Lung (tissue), 12 donors: ENCODE data around the gene SPRR5. TPM values are rescaled to one million over a fixed set of nuclear protein-coding genes. Genes with fewer than 3 reads are reported as not detected.

Experiments
- ATAC-seq: fragments of 200-7000 bp; cut with Tn5 transposase; one replicate; pipeline ENCODE4 v1.9.1; 2020; ENCODE audit warnings: moderate number of reproducible peaks; ENCODE audit not compliant: insufficient read depth, low FRiP score
- DNase-seq, 3 donors: peaks; one replicate each; pipeline ENCODE4 v3.0.0-alpha.2; 2013 to 2017
- H3K27ac ChIP-seq, 2 donors: one replicate each; pipeline ENCODE4 v1.5.1; 2013; ENCODE audit warnings: mild to moderate bottlenecking in 2 of 2, moderate library complexity in 2 of 2, control low read depth in 1 of 2, inconsistent platforms in 1 of 2, low read depth in 1 of 2, low read length in 1 of 2
- H3K27me3 ChIP-seq, 3 donors: one replicate each; pipeline ENCODE4 v1.5.1; 2013; ENCODE audit warnings: low read length in 2 of 3; ENCODE audit not compliant: control insufficient read depth in 3 of 3, insufficient read depth in 3 of 3
- H3K36me3 ChIP-seq, 4 donors: one replicate each; pipeline ENCODE4 v1.5.1; 2013; ENCODE audit warnings: low read length in 4 of 4, mild to moderate bottlenecking in 1 of 4, moderate library complexity in 1 of 4; ENCODE audit not compliant: control insufficient read depth in 4 of 4, insufficient read depth in 4 of 4
- H3K4me1 ChIP-seq, 5 donors: one replicate each; pipeline ENCODE4 v1.5.1; 2013; ENCODE audit warnings: low read length in 5 of 5, mild to moderate bottlenecking in 2 of 5, moderate library complexity in 1 of 5; ENCODE audit not compliant: control insufficient read depth in 5 of 5, insufficient read depth in 5 of 5
- H3K4me3 ChIP-seq: one replicate; pipeline ENCODE4 v1.5.1; 2013; ENCODE audit warnings: mild to moderate bottlenecking, control low read depth, moderate library complexity
- H3K9ac ChIP-seq, 2 donors: one replicate each; pipeline ENCODE4 v1.5.1; 2013; ENCODE audit warnings: low read length in 2 of 2, control low read depth in 1 of 2; ENCODE audit not compliant: insufficient read depth in 1 of 2
- H3K9me3 ChIP-seq, 4 donors: one replicate each; pipeline ENCODE4 v1.5.1; 2013; ENCODE audit warnings: low read length in 3 of 4, mild to moderate bottlenecking in 1 of 4, moderate library complexity in 1 of 4; ENCODE audit not compliant: control insufficient read depth in 4 of 4, insufficient read depth in 3 of 4
- CTCF ChIP-seq: IDR thresholded peaks from 2 replicates; pipeline ENCODE4 v1.5.1; 2012; ENCODE audit warnings: mild to moderate bottlenecking; ENCODE audit errors: control extremely low read depth, extremely low read depth
- WGBS, 2 donors: extraction: QIAGEN DNeasy Blood & Tissue Kit; methylation state at CpG; one replicate each; pipeline ENCODE4 v1.1.7; 2013; 5-methylcytosine and 5-hydroxymethylcytosine counted together
- polyA plus RNA-seq, 2 donors: library from polyadenylated mRNA; stranded (reverse); fragments of 200-250 nt; gene quantifications; one replicate each; pipeline ENCODE4 v1.2.1, GENCODE V29; 2013
- total RNA-seq, 2 donors: library from RNA; depleted of rRNA in 1 of 2; stranded (reverse); fragments of >200 nt in 1 of 2; gene quantifications; one replicate each; pipeline ENCODE4 v1.2.1, GENCODE V29; 2014 to 2021
- donor health status: control.
- donor health status: control.
- donor health status: Bipolar disorder and iron deficiency.
- donor health status: healthy.
- donor health status: DM: yes; HTN: yes; CAD: no.

SPRR5 gene
- total and polyA plus RNA-seq, 4 donors, result 0.05 TPM; not detected in 3

- H3K27me3 ChIP-seq, result peaks cover 0 to 3% (median 0%) of the 10 kb centered on the region in 3 donors
- no peaks in the 10 kb centered on the region for H3K4me1 ChIP-seq
- H3K4me3 ChIP-seq, result no peak overlapping the region
- no peak overlapping the region for H3K27ac ChIP-seq
- no peak for TF ChIP-seq CTCF
- no peak for DNase-seq
- no peak for ATAC-seq
- H3K9me3 ChIP-seq, result peaks cover 0 to 2% (median 0%) of the 10 kb centered on the region in 4 donors
- no peaks in the 10 kb centered on the region for H3K36me3 ChIP-seq
- H3K9ac ChIP-seq, result no peak overlapping the region
- 73 to 86% methylated on average over 4 of the region's 4 CpGs for WGBS, 2 donors
These were observed 18.8 kb downstream of the SPRR5 start for GRCh38 chr1:152965853-152966252.

GRCh38 chr1:152967201-152967600 lies 20.2 kb downstream of the SPRR5 start:
- no peak overlapping the region for H3K9ac ChIP-seq
- no peak overlapping the region for H3K27ac ChIP-seq
- TF ChIP-seq CTCF, result no peak
- ATAC-seq, result no peak
- WGBS, 2 donors, result 59 to 65% methylated on average over 7 of the region's 7 CpGs
- peaks cover 0 to 6% (median 0%) of the 10 kb centered on the region in 4 donors for H3K9me3 ChIP-seq
- no peak overlapping the region for H3K4me3 ChIP-seq
- DNase-seq, result no peak
- no peaks in the 10 kb centered on the region for H3K36me3 ChIP-seq
- peaks cover 0 to 3% (median 0%) of the 10 kb centered on the region in 3 donors for H3K27me3 ChIP-seq
- no peaks in the 10 kb centered on the region for H3K4me1 ChIP-seq

- Histone ChIP-seq H3K4me3 (no peak overlapping the region), H3K36me3 (no peaks in the 10 kb centered on the region), H3K27me3 (peaks cover 0 to 3% (median 0%) of the 10 kb centered on the region in 3 donors), H3K9ac (no peak overlapping the region), H3K27ac (no peak overlapping the region), H3K9me3 (peaks cover 0 to 6% (median 0%) of the 10 kb centered on the region in 4 donors), H3K4me1 (no peaks in the 10 kb centered on the region)
- WGBS, 2 donors, result 56 to 72% methylated on average over 2 of the region's 2 CpGs
- TF ChIP-seq CTCF, result no peak
- DNase-seq, result no peak
- ATAC-seq, result no peak
These were observed 21.2 kb downstream of the SPRR5 start for GRCh38 chr1:152968248-152968647.

- Histone ChIP-seq H3K9me3 (peaks cover 0 to 6% (median 0%) of the 10 kb centered on the region in 4 donors), H3K9ac (no peak overlapping the region), H3K27me3 (peaks cover 0 to 3% (median 0%) of the 10 kb centered on the region in 3 donors), H3K27ac (no peak overlapping the region), H3K4me3 (no peak overlapping the region), H3K4me1 (no peaks in the 10 kb centered on the region), H3K36me3 (no peaks in the 10 kb centered on the region)
- no peak for TF ChIP-seq CTCF
- 80 to 81% methylated on average over 2 of the region's 2 CpGs for WGBS, 2 donors
- ATAC-seq (no peak), DNase-seq (no peak)
These were observed 22.0 kb downstream of the SPRR5 start for GRCh38 chr1:152969036-152969435.
